ENCODE data around the gene SLC25A21.

The SLC25A21 gene

DNA sequence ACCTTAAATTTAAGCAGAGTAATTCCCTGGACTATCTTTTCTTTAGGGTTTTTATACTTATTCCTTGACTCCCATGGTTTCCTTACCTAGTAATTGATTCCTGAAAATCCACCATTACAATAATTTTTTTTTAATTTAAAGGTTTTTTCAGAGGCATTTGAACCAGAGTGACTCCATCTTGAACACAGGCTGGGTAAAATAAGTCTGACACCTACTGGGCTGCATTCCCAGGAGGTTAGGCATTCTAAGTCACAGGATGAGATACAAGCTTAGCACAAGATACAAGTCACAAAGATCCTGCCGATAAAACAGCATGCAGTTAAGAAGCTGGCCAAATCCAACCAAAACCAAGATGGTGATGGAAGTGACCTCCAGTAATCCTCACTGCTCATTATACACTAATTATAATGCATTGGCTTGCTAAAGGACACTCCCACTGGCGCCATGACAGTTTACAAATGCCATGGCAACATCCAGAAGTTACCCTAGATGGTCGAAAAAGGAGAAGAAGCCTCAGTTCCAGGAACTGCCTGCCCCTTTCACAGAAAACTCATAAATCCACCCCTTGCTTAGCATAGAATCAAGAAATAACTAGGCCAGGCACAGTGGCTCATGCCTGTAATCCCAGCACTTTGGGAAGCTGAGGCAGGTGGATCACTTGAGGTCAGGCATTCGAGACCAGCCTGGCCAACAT, 53.6 kb downstream of the SLC25A21 start:
- TF ChIP-seq, protein P1, sequence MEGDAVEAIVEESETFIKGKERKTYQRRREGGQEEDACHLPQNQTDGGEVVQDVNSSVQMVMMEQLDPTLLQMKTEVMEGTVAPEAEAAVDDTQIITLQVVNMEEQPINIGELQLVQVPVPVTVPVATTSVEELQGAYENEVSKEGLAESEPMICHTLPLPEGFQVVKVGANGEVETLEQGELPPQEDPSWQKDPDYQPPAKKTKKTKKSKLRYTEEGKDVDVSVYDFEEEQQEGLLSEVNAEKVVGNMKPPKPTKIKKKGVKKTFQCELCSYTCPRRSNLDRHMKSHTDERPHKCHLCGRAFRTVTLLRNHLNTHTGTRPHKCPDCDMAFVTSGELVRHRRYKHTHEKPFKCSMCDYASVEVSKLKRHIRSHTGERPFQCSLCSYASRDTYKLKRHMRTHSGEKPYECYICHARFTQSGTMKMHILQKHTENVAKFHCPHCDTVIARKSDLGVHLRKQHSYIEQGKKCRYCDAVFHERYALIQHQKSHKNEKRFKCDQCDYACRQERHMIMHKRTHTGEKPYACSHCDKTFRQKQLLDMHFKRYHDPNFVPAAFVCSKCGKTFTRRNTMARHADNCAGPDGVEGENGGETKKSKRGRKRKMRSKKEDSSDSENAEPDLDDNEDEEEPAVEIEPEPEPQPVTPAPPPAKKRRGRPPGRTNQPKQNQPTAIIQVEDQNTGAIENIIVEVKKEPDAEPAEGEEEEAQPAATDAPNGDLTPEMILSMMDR (IDR thresholded peaks at IDR 0.05; ENCODE audit: low read depth, low read length): no peak
- in situ Hi-C loops (cut with HindIII; ENCODE audit: low sequenced_read_pairs): no loop called here
- H3K4me3 ChIP-seq (ENCODE audit: low read depth, low read length): no peak overlapping the region
- no peak for DNase-seq (ENCODE audit: low read depth, low spot score)

DNA sequence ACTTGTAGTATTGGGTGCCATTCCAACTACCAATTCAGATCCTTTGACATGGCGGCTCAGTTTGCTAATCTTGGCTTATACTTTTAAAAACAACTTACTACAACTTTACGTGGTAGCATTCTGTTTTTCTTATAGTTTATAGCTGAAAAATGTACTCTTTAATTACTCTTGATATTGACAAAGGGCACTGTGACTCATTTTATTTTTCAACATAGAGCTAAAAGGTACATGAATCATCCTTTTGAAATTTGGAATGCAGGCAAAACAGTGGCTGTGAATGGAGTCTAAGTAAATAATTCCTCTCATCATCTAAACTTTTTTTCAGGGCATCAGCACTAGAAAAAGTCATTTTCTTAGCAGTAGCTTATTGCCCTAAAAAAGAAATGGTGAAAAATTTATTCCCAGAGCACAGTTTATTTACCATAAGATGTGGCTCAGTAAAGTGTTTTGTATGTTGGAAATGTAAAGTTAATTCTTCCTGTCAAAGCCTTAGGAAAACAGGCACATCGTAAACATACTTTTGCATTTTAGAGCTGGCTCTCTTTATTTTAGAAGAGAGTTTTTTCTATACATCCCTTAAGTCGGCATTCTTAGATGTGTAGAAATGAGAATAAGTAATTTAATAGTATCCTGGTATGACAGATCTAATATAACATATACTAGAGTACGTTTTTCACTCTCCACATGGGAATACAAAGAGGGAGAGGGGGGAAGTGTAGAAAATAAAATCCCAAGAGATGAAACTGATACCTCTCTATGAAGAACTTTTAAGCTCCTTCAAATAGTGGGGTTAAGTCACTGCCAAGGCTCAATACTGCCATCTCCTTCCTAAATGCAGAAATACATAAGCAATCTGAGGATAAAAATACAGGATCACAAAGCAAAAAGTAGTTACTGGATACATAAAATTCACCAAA, 55.2 kb downstream of the SLC25A21 start:
- in situ Hi-C loops (cut with HindIII; ENCODE audit: low sequenced_read_pairs): no loop called here
- no peak overlapping the region for H3K4me3 ChIP-seq (ENCODE audit: low read depth, low read length)
- TF ChIP-seq, protein P1 (IDR thresholded peaks at IDR 0.05; ENCODE audit: low read depth, low read length): peak; percentile 73
- peak; percentile 82 for DNase-seq (ENCODE audit: low read depth, low spot score)

DNA sequence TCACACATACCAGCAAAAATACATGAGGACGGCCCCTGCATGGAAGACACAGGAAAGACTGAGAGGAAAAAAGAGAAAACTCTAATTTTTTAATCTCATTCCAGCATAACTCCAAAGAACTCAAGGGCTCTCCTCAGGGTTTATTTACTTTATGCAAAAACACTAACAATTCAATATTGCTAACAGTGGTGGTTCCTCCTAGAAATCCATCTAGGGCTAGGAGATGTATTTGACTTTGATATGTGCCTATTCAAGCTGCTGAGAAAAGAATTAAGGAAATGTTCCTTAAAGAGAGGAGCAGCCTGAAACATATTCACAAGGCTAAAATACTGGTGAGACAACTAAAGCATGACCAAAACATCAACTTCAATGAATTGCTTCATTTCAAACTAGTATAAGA, 57.0 kb downstream of the SLC25A21 start:
- no peak overlapping the region for H3K4me3 ChIP-seq (ENCODE audit: low read depth, low read length)
- no peak for DNase-seq (ENCODE audit: low read depth, low spot score)
- in situ Hi-C loops (cut with HindIII; ENCODE audit: low sequenced_read_pairs): no loop called here
- TF ChIP-seq, protein P1 (IDR thresholded peaks at IDR 0.05; ENCODE audit: low read depth, low read length): no peak

DNA sequence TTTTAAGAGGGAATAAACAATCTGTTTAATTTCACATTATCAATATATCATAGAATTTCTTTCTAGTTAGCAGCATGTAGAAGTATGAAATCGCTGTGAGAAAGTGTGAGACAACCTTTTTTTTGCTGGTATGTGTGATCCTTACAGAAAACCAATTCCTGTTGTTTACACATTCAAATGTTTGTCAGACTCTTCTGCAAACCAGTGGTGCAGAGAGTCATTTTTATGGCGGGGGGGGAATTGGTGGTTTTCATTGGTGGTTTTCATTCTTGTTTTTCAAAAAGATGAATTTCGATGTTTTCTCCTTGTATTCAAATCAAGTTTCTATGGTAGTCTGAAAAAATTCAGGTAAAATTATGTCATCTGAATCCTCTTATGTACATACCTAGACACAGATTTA, 57.8 kb downstream of the SLC25A21 start:
- H3K4me3 ChIP-seq (ENCODE audit: low read depth, low read length): no peak overlapping the region
- TF ChIP-seq, protein P1 (IDR thresholded peaks at IDR 0.05; ENCODE audit: low read depth, low read length): no peak
- in situ Hi-C loops (cut with HindIII; ENCODE audit: low sequenced_read_pairs): no loop called here
- DNase-seq (ENCODE audit: low read depth, low spot score): no peak

DNA sequence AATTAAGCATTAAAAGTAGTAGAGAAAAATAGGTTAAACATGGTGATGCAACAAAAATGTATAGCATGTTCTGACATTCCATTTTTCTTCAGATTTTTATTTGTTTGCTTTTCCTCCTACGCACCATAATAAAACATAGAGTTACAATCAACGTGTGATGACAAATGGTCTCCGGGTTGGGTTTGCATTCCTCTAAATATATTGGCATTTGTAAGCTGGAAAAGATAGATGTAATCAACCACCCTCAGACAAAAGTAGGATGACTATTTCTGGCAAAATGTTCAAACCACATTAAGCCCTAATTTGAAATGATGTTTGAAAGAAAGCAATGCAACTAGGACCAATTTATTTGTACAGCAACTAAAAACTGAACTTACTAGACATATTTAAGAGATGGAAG, 58.4 kb downstream of the SLC25A21 start:
- no peak overlapping the region for H3K4me3 ChIP-seq (ENCODE audit: low read depth, low read length)
- in situ Hi-C loops (cut with HindIII; ENCODE audit: low sequenced_read_pairs): no loop called here
- no peak for DNase-seq (ENCODE audit: low read depth, low spot score)
- TF ChIP-seq, protein P1 (IDR thresholded peaks at IDR 0.05; ENCODE audit: low read depth, low read length): no peak

DNA sequence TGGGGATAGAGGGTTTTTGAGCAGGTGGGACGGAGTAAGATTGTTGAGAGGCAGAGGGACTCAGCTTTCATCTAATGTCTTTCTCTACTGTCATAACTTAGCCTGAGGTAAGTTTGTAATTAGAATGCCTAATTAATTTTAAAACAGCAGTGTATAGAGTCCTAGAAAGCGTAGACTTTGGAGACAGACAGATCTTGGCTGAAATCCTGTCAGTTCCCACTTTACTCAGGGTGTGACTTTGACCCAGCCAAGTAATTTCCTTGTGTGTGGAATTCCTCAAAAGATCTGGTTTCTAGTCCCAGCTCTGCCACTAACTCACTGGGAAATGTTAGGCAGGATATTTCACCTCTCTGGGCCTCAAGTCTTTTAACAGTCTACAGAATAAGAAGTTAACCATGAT, 74.3 kb downstream of the SLC25A21 start:
- no peak overlapping the region for H3K4me3 ChIP-seq (ENCODE audit: low read depth, low read length)
- DNase-seq (ENCODE audit: low read depth, low spot score): no peak
- in situ Hi-C loops (cut with HindIII; ENCODE audit: low sequenced_read_pairs): no loop called here
- TF ChIP-seq, protein P1 (IDR thresholded peaks at IDR 0.05; ENCODE audit: low read depth, low read length): no peak
